ENCODE data around the gene TMEM132E.
A peak's percentile ranks its signal among the peaks of the same experiment; 100 is the strongest.

The TMEM132E gene

GRCh38 chr17:34567691-34568465 lies 11.5 kb upstream of the TMEM132E start:
- Histone ChIP-seq H3K4me3 (no peak overlapping the region), H3K27ac (no peak overlapping the region)

- no peak overlapping the region for H3K4me3 ChIP-seq
- H3K27ac ChIP-seq: no peak overlapping the region
These were observed 10.4 kb upstream of the TMEM132E start for GRCh38 chr17:34568953-34569352.

- H3K27ac ChIP-seq: no peak overlapping the region
- H3K4me3 ChIP-seq: no peak overlapping the region
These were observed 9.8 kb upstream of the TMEM132E start for GRCh38 chr17:34569591-34569990.

- Histone ChIP-seq H3K27ac (no peak overlapping the region), H3K4me3 (no peak overlapping the region)
These were observed 8.9 kb upstream of the TMEM132E start for GRCh38 chr17:34570506-34570905.

GRCh38 chr17:34571428-34572130 lies 7.8 kb upstream of the TMEM132E start:
- Histone ChIP-seq H3K4me3 (no peak overlapping the region), H3K27ac (no peak overlapping the region)

GRCh38 chr17:34572483-34572882 lies 6.9 kb upstream of the TMEM132E start:
- Histone ChIP-seq H3K4me3 (no peak overlapping the region), H3K27ac (no peak overlapping the region)

- Histone ChIP-seq H3K4me3 (no peak overlapping the region), H3K27ac (no peak overlapping the region)
These were observed 4.2 kb upstream of the TMEM132E start for GRCh38 chr17:34575182-34575581.

GRCh38 chr17:34578016-34578415 lies 1.4 kb upstream of the TMEM132E start:
- Histone ChIP-seq H3K4me3 (no peak overlapping the region), H3K27ac (no peak overlapping the region)

- peak overlapping the region in 1 of 7 experiments; percentile 50 for H3K4me3 ChIP-seq
- no peak overlapping the region for H3K27ac ChIP-seq
These were observed 746 bp upstream of the TMEM132E start for GRCh38 chr17:34578656-34579016.

GRCh38 chr17:34579979-34580684 lies 750 bp downstream of the TMEM132E start:
- H3K27ac ChIP-seq: no peak overlapping the region
- H3K4me3 ChIP-seq: peak overlapping the region; percentile 14 to 50 (median 31)

GRCh38 chr17:34580685-34581445 lies 1.5 kb downstream of the TMEM132E start:
- no peak overlapping the region for H3K27ac ChIP-seq
- peak overlapping the region in 4 of 7 experiments; percentile 1 to 50 (median 22) for H3K4me3 ChIP-seq

- no peak overlapping the region for H3K27ac ChIP-seq
- H3K4me3 ChIP-seq: peak overlapping the region in 4 of 7 experiments; percentile 1 to 50 (median 22)
These were observed 2.2 kb downstream of the TMEM132E start for GRCh38 chr17:34581446-34582184.

- Histone ChIP-seq H3K27ac (no peak overlapping the region), H3K4me3 (no peak overlapping the region)
These were observed 3.0 kb downstream of the TMEM132E start for GRCh38 chr17:34582185-34582900.

GRCh38 chr17:34582901-34583245 lies 3.5 kb downstream of the TMEM132E start:
- H3K4me3 ChIP-seq: no peak overlapping the region

GRCh38 chr17:34584805-34585416 lies 5.5 kb downstream of the TMEM132E start:
- no peak overlapping the region for H3K4me3 ChIP-seq

More at GRCh38 chr17:34582901-34583245, 3.5 kb downstream of the TMEM132E start:
- no peak overlapping the region for H3K27ac ChIP-seq

GRCh38 chr17:34586346-34586846 lies 7.0 kb downstream of the TMEM132E start:
- Histone ChIP-seq H3K27ac (no peak overlapping the region), H3K4me3 (no peak overlapping the region)

More at GRCh38 chr17:34584805-34585416, 5.5 kb downstream of the TMEM132E start:
- H3K27ac ChIP-seq: no peak overlapping the region

GRCh38 chr17:34588266-34588665 lies 8.9 kb downstream of the TMEM132E start:
- H3K27ac ChIP-seq: no peak overlapping the region
- H3K4me3 ChIP-seq: no peak overlapping the region

Data from skin epidermis (tissue), 12 donors.